Measurements from ENCODE around the gene CRADD.

DNA sequence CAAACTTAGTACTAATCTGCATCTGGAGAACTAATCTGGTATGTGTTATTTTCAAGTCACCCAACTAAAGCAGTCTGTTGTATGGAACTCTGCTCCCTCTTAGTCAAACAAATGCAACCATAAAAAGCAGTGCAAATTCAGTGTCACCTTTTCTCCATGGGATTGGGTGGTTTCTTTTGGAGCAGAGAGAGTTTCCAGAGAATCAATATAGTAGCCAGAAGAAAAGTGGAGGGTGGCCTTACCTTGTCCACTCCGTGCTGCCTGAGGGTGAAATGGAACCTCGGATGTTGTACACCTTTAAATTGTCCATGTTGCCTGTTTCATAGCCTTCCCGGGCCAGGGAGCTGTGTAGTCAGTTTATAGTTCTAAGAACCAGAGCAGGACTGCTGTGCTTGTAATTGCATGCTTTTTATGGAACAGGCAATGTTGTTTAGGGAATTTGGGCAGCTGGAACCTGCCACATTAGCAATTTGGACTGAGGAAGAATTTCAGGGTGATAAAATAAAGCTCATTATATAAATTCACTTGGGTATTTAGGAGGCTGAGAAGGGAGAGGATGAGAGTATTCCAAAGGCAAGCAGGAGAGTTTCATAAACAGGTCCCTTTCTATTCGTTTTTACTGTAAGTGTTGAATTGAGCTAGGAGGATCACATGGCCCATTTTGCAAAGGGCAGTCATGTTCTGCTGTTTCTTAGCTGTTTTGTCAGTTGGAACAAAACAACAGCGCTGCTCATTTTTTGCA, 60.5 kb downstream of the CRADD start:
- no peak for TF ChIP-seq CTCF (conservative IDR thresholded peaks at IDR 0.05; ENCODE audit: low read depth, low read length)
- TF ChIP-seq POLR2A (IDR thresholded peaks at IDR 0.05; ENCODE audit: low read depth, low read length) = no peak
- no peak for TF ChIP-seq RFX5 (IDR thresholded peaks at IDR 0.05; ENCODE audit: low read depth, low read length)
- TF ChIP-seq CEBPB (IDR thresholded peaks at IDR 0.05; ENCODE audit: low read depth, low read length) = no peak
- no peak for TF ChIP-seq MAFK (IDR thresholded peaks at IDR 0.05; ENCODE audit: low read depth, low read length)
- no peak for TF ChIP-seq RAD21 (IDR thresholded peaks at IDR 0.05; ENCODE audit: low read length)
- TF ChIP-seq MXI1 (IDR thresholded peaks at IDR 0.05; ENCODE audit: borderline replicate concordance, low read depth, low read length) = no peak

Data from IMR-90 (cell line).